Lower leg skin (tissue), 4 donors: ENCODE data around the gene CYP26C1. TPM values are rescaled to one million over a fixed set of nuclear protein-coding genes. Genes with fewer than 3 reads are reported as not detected.
A peak's percentile ranks its signal among the peaks of the same experiment; 100 is the strongest.

Experiments
- DNase-seq, 2 donors: peaks; one replicate each; pipeline ENCODE4 v3.0.0-alpha.2; 2019; ENCODE audit warnings: low spot score in 2 of 2
- H3K4me3 ChIP-seq: fragments of 200-600 bp; sonication (generic); 2 replicates; pipeline ENCODE4 v1.5.1; 2017; ENCODE audit warnings: mild to moderate bottlenecking, low read depth; ENCODE audit not compliant: poor library complexity, severe bottlenecking
- CTCF ChIP-seq, 3 donors: fragments of 450-650 bp; IDR thresholded peaks; one replicate each; pipeline ENCODE4 v1.5.1; 2016; ENCODE audit warnings: antibody characterized with exemption in 3 of 3, mild to moderate bottlenecking in 3 of 3, moderate library complexity in 2 of 3
- POLR2A ChIP-seq, 2 donors: fragments of 450-650 bp; IDR thresholded peaks; one replicate each; pipeline ENCODE4 v1.6.1; 2016 to 2017; ENCODE audit warnings: antibody characterized with exemption in 2 of 2, mild to moderate bottlenecking in 1 of 2, moderate library complexity in 1 of 2
- WGBS, 2 donors: methylation state at CpG; one replicate each; pipeline ENCODE4 v1.1.5; 2018; 5-methylcytosine and 5-hydroxymethylcytosine counted together
- intact Hi-C: fragments of 100-400 bp; cut with DNase I; formaldehyde crosslinking; loops from one replicate; pipeline ENCODE4 v1.15.0; 2023; ENCODE audit warnings: low total_unique reads
- total RNA-seq, 4 donors: library from RNA; depleted of rRNA; stranded (reverse); fragments of >200 nt; gene quantifications; one replicate each; pipeline ENCODE4 v1.1.0, GENCODE V29; 2016

Gene CYP26C1
- total RNA-seq, 4 donors from 2014 or later: not detected

GRCh38 chr10:93080350-93081046 is 19.9 kb downstream of the CYP26C1 start:
- no peak for TF ChIP-seq POLR2A (IDR thresholded peaks at IDR 0.05)
- TF ChIP-seq CTCF (IDR thresholded peaks at IDR 0.05): peak in 1 of 3 donors; percentile 18
- WGBS, 2 donors: 53 to 55% methylated on average over 22 of the region's 22 CpGs
- intact Hi-C loops: no loop called here
- peak; percentile 23 to 87 for DNase-seq
- H3K4me3 ChIP-seq: no peak overlapping the region

- DNase-seq: peak; percentile 10 to 72
- intact Hi-C loops: no loop called here
- no peak overlapping the region for H3K4me3 ChIP-seq
- TF ChIP-seq CTCF (IDR thresholded peaks at IDR 0.05) (no peak), POLR2A (IDR thresholded peaks at IDR 0.05) (no peak)
- WGBS, 2 donors: 43 to 61% methylated on average over 3 of the region's 3 CpGs
These were observed 20.7 kb downstream of the CYP26C1 start for GRCh38 chr10:93081318-93081717.

- TF ChIP-seq CTCF (IDR thresholded peaks at IDR 0.05): no peak
- no peak for TF ChIP-seq POLR2A (IDR thresholded peaks at IDR 0.05)
- DNase-seq: peak in 1 of 2 donors; percentile 37
- WGBS, 2 donors: 51 to 53% methylated on average over 10 of the region's 10 CpGs
- H3K4me3 ChIP-seq: no peak overlapping the region
- intact Hi-C loops: no loop called here
These were observed 21.2 kb downstream of the CYP26C1 start for GRCh38 chr10:93081834-93082233.

GRCh38 chr10:93083743-93084539 is 23.3 kb downstream of the CYP26C1 start:
- WGBS, 2 donors: 82 to 83% methylated on average over 7 of the region's 7 CpGs
- TF ChIP-seq CTCF (IDR thresholded peaks at IDR 0.05) (no peak), POLR2A (IDR thresholded peaks at IDR 0.05) (no peak)
- peak in 1 of 2 donors; percentile 62 for DNase-seq
- H3K4me3 ChIP-seq: no peak overlapping the region
- intact Hi-C loops: no loop called here

- WGBS, 2 donors: 57 to 59% methylated on average over 4 of the region's 4 CpGs
- no peak overlapping the region for H3K4me3 ChIP-seq
- intact Hi-C loops: no loop called here
- DNase-seq: peak in 1 of 2 donors; percentile 21
- no peak for TF ChIP-seq CTCF (IDR thresholded peaks at IDR 0.05)
- no peak for TF ChIP-seq POLR2A (IDR thresholded peaks at IDR 0.05)
These were observed 24.8 kb downstream of the CYP26C1 start for GRCh38 chr10:93085272-93085859.
